HG03039 (cell line): ENCODE results near the gene PDXDC1.
"Not testable (repeated sequence)": the region's sequence is repeated elsewhere in the genome, so short reads cannot be mapped to it uniquely, and the experiment has no call there.

Source experiments
- ATAC-seq: cut with Tn5 transposase; IDR thresholded peaks from one replicate; pipeline ENCODE4 v1.9.1; 2021; ENCODE audit warnings: mild to moderate bottlenecking, moderate library complexity; ENCODE audit not compliant: unreplicated experiment

The PDXDC1 gene

DNA sequence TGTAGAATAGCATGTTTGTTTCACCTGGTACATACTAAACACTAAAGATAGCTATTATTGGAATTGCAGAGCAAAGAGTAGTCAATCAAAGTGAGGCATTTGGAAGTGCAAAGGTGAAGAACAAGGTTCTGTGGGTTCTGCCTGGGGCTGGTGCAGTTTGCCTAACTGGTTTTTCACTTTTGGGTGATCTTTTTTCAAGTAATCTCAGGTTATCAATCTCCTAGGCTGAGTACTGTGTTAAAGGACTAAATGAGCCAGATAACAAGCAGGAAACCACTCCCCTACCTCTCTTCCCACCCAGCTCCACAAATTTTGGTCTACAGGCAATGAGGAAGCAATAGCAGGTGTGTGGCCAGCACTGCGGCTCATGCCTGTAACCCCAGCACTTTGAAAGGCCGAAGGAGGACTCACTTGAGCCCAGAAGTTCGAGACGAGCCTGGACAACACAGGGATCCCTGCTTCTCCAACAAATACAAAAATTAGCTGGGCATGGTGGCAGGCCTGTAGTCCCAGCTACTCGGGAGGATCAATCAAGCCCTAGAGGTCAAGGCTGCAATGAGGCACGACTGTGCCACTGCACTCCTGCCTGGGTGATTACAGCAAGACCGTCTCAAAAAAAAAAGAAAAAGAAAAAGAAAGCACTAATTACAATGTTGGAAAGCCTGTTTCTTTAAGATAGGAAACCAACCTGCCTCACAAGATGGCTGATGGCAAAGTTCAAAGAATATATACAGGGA, 83.0 kb downstream of the PDXDC1 start:
- no peak for ATAC-seq

DNA sequence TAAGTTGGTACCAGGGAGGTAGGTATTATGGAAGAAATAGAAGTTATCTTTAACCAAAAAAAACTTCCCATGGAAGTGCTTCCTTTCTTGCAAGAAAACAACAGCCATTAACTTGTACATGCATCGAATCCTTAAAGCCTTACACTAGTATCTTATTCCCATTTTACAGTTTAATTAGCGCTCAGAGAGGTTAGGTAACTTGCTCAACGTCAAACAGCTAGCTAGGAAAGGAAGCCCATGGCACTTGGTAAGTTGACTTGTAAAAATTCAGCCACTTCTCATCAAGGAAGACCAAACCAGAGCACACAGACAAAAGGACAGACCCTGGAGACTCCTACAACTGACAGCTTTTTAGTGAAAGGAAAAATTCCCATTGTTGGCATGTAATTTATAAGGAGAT, 84.5 kb downstream of the PDXDC1 start:
- ATAC-seq: no peak

DNA sequence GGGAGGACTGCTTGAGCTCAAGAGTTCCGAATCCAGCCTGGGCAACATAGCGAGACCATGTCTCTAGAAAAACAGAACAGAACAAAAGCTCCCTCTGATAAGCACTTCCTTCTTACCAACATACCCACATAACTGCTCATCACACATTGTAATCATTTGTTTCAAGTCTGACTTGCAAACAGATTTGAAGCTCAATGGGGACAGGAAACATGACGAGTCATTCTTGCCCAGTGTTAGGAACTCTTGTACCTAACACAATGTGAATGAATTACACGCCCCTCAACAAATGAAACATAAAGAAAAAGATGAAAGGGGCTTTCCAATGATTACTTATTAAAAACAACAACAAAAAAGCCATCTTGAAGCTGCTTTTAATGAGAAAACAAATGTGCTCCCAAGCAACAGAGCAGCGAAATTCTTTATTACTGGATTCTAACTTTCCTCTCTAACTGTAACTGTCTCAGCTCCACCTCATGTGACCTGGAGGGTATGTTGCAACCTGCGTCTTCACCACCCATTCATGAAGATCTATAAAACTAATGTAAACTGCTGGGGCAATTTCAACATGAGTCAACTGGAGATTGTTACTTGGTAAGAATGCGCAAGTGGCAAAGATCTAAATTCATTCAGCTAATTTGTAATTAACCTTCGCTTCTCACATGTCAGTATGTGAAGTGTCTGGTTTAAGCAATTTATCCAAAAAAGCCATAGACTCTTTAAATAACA, 87.4 kb downstream of the PDXDC1 start:
- ATAC-seq: not testable (repeated sequence)

DNA sequence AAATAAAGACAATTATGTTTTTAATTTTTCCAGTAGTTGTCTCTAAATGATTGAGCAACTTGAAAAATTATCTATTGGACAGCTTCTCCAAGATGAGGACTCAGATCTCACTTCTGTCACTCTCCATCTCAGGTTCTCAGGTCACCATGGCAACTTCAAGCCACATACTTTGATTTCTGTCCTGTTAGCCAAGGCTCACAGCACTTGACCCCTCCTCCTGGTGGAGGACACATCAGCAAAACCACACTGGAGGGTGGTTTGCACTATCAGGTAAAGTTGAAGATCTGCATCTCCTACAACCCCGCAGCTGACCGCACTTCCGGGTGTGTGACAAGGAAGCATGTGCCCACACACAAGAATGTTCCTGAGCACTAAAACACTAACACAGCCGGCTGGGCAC, 91.1 kb downstream of the PDXDC1 start:
- not testable (repeated sequence) for ATAC-seq

DNA sequence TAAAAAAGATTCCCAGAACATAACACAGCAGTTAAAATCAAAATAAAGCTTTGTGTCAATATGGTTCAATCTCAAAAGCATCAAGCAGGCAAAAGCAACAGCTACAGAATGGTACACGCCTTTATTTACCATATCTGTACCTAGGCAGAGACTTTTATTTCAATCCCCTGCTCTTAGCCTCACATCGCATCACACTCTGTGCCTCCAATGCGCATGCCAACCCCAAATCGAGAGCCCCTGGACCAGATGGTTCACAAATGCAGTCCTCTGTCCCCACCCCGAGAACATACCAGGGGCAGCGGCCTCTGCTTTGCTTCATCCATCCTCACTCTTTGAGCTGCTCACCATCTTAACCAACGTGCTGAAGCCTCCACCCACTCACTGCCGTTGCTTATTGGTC, 91.9 kb downstream of the PDXDC1 start:
- not testable (repeated sequence) for ATAC-seq

DNA sequence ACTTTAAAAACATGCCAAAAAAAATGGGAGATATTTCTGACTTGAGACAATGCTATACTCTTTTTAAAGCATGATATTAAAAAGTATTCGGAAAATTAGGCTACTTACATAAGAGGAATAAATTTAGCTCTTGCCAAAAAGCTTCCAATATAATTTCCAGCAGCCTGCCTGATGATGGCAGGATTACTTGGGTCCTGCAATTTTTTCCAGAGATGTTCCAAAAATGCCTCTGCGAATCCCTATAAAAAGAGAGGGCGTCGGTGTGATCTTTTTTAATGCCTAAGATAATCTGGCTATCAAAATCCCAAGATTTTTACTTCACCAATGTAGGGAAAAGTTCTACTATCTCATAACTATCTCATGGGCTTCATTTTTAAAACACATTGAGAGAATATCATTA, 96.2 kb downstream of the PDXDC1 start:
- ATAC-seq: not testable (repeated sequence)

DNA sequence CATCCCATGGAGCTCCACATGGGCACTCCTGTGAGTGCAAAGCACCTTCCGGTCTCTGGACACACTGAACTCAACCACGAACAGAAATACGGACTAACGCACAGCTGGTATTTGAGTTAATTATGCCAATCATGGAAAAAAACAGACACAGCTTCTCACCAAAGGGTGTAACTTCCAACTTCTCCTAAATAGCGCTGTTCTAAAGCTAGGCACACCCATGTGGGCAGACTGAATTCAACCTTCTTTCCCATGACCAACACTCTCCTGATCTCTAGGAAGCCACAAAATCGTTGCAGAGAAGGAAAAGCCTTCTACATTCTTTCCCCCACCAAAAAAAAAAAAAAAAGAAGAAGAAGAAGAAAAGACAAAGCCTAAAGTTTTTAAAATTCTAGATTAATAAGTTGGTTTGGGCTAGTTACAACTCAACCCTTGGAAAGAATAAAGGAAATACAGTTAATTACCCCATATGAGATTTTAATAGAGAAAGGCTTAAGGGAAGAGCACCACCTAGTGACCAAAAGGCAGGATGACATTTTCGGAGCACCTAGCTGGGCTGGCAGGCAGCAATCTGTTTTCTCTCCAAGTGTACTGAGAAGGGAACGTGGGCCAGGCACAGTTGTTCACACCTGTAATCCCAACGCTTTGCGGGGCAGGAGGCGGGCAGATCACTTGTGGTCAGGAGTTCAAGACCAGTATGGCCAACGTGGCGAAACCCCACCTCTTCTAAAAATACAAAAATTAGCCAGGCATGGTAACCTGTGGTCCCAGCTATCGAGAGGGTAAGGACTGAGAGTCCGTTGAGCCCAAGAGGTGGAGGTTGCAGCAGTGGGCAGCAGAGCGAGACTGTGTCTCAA, 97.3 kb downstream of the PDXDC1 start:
- ATAC-seq: not testable (repeated sequence)

DNA sequence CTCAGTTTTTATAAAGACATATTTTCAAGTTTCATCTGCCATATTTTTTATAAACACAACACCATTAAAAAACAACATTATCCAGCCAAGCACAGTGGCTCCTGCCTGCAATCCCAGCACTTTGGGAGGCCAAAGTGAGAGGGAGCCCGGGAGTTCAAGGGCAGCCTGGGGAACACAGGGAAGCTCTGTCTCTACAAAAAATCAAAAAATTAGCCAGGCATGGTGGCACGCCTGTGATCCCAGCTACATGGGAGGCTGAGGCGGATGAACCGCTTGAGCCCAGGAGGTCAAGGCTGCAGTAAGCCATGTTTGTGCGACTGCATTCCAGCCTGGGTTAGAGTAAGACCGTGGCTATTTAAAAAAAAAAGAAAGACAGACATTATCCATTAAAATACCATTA, 98.3 kb downstream of the PDXDC1 start:
- ATAC-seq: no peak

DNA sequence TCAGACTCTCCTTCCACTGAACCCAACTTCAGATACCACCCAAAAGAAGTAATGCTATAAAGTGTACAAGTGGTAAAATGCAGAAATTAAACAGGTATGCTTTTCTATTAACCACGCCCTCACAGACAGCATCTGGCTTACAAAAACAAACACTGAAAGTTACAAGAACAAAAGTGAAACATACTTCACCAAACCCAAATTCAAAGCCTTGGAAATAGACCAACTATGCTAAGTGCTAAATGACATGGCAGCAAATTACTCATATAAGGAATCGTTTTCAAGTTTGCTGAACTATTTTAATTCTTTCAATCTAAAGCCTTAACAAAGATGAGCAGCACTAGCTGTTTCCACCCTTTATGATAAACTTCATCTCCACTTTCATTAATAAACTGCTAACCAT, 101.3 kb downstream of the PDXDC1 start:
- not testable (repeated sequence) for ATAC-seq

DNA sequence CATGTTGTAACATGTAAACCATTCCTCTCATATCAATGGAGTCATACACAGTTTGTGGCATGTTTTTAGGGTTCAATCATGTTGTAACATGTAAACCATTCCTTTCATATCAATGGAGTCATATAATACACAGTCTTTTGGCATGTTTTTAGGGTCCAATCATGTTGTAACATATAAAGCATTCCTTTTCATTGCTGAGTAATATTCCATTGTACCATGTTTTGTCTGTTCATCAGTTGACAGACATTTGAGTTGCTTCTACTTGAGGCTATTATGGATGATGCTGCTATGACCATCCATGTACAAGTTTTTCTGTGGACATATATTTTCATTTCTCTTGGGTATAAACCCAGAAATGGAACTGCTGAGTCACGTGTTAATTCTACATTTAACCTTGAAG, 106.1 kb downstream of the PDXDC1 start:
- not testable (repeated sequence) for ATAC-seq

DNA sequence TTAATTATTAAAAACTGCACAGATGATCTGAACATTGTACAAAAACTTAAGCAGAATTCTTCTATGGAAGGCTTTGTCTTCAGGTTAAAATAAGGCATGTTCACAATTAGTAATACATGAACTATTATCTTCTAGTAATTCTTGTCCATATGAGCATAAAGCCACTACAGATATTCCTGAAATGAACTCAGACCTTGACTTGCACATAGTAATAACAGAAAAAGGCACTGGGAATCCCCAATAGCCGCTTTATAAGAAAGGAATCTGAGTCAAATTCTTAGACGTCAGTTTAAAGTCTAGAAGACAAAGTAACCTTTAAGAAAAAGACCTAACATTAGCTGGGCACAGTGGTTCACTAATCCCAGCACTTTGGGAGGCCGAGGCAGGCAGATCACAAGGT, 108.0 kb downstream of the PDXDC1 start:
- not testable (repeated sequence) for ATAC-seq

DNA sequence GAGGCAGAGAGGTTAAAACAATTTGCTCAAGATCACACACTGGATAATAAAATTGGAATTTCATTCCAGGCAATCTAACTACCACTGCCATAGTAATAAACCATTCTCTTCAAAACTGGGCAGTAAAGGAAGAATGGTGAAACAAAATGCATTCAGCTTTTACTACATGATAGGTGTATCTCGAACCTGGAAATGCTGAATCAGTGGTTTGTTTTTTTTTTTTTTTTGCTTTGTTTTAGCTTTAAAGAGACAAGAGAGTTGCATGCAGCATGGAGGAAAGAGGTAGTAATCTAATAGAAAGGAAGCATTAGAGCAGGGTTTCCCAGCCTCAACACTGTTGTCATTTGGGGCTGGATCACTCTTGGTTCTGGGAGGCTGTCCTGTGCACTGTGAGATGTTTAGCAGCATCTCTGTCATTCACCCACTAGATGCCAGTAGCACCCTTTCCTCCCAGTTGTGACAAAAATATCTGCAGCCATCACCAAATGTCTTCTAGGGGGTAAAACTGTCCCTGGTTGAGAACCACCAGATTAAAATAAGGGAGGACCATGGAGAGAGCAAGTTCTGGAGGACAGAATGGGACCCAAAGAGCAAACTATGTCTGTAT, 115.9 kb downstream of the PDXDC1 start:
- ATAC-seq: not testable (repeated sequence)

DNA sequence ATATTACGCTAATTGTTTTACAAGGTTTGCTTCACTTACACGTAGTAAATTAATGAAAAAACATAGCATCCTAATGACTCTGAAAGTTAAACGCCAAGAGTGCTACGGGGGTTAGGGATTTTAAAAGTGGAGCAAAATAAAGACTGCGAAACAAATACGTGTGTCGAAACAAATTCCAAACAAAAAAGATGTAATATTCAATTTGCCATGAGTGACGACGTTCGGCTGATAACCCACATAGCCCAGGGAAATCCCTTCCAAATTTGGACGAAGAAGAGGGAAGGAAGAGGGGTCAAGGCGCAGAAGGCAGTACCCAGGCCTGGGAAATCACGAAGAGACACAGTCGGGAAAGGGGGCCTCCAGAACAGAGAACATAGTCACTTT, 118.7 kb downstream of the PDXDC1 start:
- ATAC-seq: not testable (repeated sequence)

DNA sequence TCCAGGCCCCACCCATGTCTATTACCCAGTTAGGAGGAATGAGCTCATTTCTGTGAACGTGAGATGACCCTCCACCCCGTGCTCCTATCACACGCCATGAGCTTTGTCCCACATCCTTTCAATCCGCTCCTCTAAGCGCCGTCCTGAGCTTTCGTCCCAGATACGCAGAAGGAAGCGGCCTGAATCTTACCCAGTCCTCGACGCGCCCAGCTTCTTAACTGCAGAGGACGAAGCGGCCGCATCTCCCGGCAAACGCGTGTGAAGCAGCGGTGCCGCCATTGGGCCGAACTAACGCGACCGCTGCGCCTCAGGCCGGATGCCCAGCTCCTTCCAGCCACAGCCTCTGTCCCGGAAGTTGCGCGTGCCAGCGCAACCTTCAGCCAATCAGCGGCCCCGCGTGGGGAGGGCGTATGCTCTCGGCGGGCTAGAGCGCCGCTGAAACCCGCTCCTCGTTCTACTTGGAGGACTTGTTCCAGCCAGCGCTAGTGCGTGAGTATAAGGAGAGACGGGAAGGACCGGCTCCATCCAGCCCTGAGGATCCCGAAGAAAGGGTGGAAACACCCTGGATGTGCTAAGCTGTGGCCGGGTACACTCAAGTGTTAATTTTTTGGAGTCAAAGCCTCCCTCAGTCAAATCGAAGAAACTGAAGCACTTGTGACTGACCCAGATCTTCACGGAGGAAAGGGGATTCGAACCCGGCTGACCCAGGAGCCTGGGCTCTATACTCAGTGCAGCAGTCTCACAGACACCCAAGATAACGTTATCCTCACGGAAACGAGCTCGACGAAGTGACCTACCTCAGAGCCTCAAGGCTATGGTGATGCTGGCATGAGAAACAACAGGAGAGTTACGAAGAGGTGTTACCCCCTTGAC, 119.4 kb downstream of the PDXDC1 start, which contains the start of gene RRN3:
RRN3 (minus strand) TSS at position 318 of the 873 bp plus-strand sequence; CDS start at position 279, 39 bp downstream.
- peak; percentile 98 for ATAC-seq

DNA sequence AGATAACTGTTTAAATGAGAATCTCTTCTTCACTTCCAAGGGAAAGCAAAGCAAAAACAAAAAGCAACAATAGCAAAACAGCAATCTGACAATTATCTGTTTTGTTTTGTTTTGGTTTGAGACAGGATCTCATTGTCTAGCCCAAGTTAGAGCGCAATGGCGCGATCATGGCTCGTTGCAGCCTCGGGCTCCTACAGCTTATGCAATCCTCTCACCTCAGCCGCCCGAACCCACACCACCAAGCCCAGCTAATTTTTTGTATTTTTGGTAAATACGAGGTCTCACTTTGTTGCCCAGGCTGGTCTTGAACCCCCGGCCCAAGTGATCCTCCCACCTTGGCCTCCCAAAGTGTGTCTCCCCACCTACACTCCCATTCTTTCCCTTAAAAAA, 121.8 kb downstream of the PDXDC1 start:
- not testable (repeated sequence) for ATAC-seq

DNA sequence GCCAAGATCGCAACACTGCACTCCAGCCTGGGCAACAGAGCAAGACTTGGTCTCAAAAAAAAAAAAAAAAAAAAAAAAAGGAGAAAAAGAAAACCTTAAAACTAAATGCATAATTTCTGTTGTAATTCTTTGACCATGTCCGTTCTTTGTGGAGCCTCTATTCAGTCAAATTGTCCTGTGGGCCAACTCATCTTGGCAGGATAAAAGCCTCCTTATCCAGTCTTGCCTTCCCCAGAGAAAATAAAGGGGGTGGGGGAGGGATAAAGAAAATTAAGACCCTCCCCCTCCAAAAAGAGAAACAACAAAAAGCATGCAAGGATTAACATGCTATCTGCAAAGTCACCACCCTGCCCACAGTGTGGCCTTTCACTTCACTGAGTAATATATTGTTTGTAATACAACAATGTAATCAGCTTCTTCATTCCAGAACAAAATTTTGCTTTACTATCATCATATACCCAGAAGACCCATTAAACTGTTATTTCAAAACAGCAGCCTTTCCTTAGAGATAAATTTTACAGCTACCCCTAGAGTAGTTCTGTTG, 124.6 kb downstream of the PDXDC1 start:
- not testable (repeated sequence) for ATAC-seq

DNA sequence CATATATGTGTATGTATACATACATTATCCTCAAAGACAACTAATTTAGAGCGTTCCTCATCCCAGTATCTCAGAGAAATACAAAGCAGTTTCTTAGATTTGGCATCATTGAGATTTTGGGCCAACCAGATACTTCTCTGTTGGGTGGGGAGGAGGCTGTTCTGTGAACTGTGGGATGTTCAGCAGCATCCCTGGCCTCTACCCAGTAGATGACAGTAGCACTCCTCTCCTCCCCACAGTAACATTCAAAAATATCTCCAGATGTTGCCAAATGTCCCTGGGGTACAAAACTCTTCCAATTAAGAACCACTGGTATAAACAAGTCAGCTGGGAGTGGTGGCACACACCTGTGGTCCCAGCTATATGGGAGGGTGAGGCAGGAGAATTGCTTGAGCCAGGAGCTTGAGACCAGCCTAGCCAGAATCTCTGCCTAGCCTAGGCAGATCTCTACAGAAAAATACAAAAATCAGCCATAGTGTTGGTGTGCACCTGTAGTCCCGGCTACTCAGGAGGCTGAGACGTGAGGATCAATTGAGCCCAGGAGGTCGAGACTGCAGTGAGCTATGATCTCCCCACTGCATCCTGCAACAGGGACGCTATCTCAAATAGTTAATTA, 125.7 kb downstream of the PDXDC1 start:
- ATAC-seq: not testable (repeated sequence)

DNA sequence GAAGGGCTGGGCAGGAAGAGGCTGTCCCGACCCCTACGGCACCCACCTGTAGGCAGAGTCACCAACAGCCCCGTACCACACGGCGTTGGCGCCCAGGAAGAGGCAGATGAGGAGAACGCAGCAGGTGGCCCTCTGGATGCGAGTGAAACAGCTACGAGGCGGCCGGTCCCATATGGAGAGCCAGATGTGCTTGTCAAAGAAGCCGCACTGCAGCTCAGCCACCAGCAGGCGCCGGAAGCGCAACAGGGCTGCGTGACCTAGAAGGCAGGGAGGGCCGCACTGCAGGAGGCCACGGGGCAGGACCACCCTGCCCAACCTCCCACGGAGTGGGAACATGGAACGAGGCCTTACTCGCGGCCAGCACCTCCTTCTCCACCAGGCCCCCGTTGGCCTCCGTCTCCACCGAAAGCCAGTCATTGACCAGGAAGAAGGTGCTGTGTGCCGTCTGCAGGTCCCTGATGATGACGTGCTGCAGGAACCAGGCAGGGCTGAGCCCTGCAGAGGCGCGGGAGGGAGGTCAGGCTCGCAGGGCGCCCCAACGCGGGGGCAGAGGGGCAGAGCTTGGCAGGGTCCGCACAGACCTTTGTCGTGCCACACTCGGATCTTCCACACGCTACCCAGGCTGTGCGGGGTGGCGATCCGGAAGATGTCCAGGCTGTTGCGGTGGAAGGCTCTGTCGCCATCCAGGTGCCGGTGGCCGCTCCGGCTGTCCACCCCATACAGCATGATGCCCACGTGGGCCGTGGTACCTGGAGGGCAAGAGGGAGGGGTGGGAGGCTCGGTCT, 153.0 kb downstream of the PDXDC1 start:
- not testable (repeated sequence) for ATAC-seq
